Effector CD8-positive, alpha-beta T cell (primary cell): ENCODE results near the gene TMEM52B.
A peak's percentile ranks its signal among the peaks of the same experiment; 100 is the strongest.

ENCODE experiments used
- DNase-seq: peaks from one replicate; lab custom pipeline; 2025; lab: John Stamatoyannopoulos, UW
- total RNA-seq, 4 experiments: gene quantifications; one replicate each; lab custom pipeline; 2026; lab: John Stamatoyannopoulos, UW

The TMEM52B gene
- 0 to 0.44 (median 0) reads per million in 4 experiments for total RNA-seq

- no peak for DNase-seq
Measured at GRCh38 chr12:10178821-10179220, at the start of gene TMEM52B. Gene TMEM52B, plus strand, starts transcription at chr12:10179032. Its CDS starts 543 bp downstream, at chr12:10179575.

GRCh38 chr12:10130042-10130441, 48.8 kb upstream of the TMEM52B start, which contains the start of gene CLEC7A:
Gene CLEC7A, minus strand, starts transcription at chr12:10130199. Its CDS starts 117 bp downstream, at chr12:10130082.
- no peak for DNase-seq

- DNase-seq = no peak
Measured at GRCh38 chr12:10131111-10131690, 47.6 kb upstream of the TMEM52B start.

- no peak for DNase-seq
Measured at GRCh38 chr12:10132850-10133370, 45.9 kb upstream of the TMEM52B start.

- DNase-seq = no peak
Measured at GRCh38 chr12:10135126-10135525, 43.7 kb upstream of the TMEM52B start.

GRCh38 chr12:10136637-10137205, 42.1 kb upstream of the TMEM52B start:
- DNase-seq = no peak

- DNase-seq = peak; percentile 20
Measured at GRCh38 chr12:10140001-10140400, 38.8 kb upstream of the TMEM52B start.

GRCh38 chr12:10142976-10143589, 35.7 kb upstream of the TMEM52B start:
- DNase-seq = no peak

GRCh38 chr12:10147714-10148403, 31.0 kb upstream of the TMEM52B start:
- DNase-seq = no peak

- no peak for DNase-seq
Measured at GRCh38 chr12:10151621-10152020, 27.2 kb upstream of the TMEM52B start.

- DNase-seq = peak; percentile 25
Measured at GRCh38 chr12:10153271-10154144, 25.3 kb upstream of the TMEM52B start.

GRCh38 chr12:10154145-10154496, 24.7 kb upstream of the TMEM52B start:
- DNase-seq = no peak

- DNase-seq = no peak
Measured at GRCh38 chr12:10155966-10156365, 22.9 kb upstream of the TMEM52B start.

GRCh38 chr12:10158406-10158805, 20.4 kb upstream of the TMEM52B start:
- DNase-seq = no peak

- no peak for DNase-seq
Measured at GRCh38 chr12:10159280-10159679, 19.6 kb upstream of the TMEM52B start.

GRCh38 chr12:10160617-10161385, 18.0 kb upstream of the TMEM52B start:
- DNase-seq = no peak

- DNase-seq = no peak
Measured at GRCh38 chr12:10163084-10163483, 15.7 kb upstream of the TMEM52B start.

- no peak for DNase-seq
Measured at GRCh38 chr12:10165421-10165820, 13.4 kb upstream of the TMEM52B start.

- no peak for DNase-seq
Measured at GRCh38 chr12:10167599-10167998, 11.2 kb upstream of the TMEM52B start.

- DNase-seq = no peak
Measured at GRCh38 chr12:10169104-10169503, 9.7 kb upstream of the TMEM52B start.

GRCh38 chr12:10170216-10170615, 8.6 kb upstream of the TMEM52B start:
- no peak for DNase-seq
